Measurements from ENCODE around the gene CREG1. TPM values are rescaled to one million over a fixed set of nuclear protein-coding genes. Genes with fewer than 3 reads are reported as not detected.
"Not testable (repeated sequence)": the region's sequence is repeated elsewhere in the genome, so short reads cannot be mapped to it uniquely, and the experiment has no call there.

CREG1 gene
- total RNA-seq, 1 donor: 34.1 TPM

DNA sequence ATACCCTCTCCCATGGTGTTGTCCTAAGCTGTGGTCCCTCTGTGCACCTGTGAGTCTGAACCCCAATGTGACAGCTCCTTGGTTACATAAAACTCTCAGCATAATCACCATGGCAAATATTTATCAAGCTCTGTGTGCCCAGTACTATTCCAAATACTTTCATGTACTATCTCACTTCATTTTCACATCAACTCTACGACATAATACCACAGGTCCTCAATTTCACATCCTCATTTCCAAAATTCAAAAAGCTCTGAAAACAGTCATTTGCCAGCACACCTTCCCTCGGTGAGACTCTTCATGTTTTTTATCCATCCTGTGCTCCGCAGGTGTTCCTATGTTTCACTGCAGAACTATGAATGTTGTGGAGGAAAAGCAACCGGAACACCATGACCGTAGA lies 12.4 kb upstream of the CREG1 start:
- no peak overlapping the region for H3K4me3 ChIP-seq (ENCODE audit: low read depth, low read length)
- no peak for DNase-seq (ENCODE audit: low read depth)
- no peak for TF ChIP-seq CTCF (IDR thresholded peaks at IDR 0.05; ENCODE audit: insufficient read depth, low read depth, low read length)

DNA sequence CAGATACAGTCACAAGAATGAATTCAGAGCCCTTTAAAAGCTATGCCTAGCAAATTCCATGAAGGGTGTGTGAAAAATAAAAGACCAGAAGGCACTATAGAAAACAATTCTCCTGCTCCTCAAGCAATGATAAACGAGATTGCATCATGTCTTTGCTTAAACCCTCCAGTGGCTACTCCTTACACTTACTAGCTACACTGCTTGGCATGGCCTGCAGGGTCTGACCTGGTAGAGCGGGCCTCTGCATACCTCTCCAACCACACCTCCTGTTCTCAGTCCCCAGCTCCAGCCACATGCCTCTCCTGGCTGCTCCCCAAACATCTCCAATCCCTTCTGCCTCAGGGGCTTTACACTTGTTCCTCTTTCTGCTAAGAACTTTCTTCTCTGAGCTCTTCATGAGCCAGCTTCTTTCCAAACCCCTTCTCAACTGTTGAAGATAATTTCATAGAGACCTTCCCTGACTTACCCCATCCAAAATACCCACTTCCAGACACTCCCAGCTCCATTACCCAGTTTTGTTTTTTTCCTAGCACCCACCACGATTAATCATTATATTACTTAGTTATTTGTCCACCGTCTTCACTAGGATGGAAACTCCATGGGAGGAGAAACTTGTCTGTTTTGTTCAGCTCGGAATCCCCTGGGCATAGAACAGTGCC lies 11.2 kb upstream of the CREG1 start:
- no peak overlapping the region for H3K4me3 ChIP-seq (ENCODE audit: low read depth, low read length)
- TF ChIP-seq CTCF (IDR thresholded peaks at IDR 0.05; ENCODE audit: insufficient read depth, low read depth, low read length): no peak
- DNase-seq (ENCODE audit: low read depth): no peak

DNA sequence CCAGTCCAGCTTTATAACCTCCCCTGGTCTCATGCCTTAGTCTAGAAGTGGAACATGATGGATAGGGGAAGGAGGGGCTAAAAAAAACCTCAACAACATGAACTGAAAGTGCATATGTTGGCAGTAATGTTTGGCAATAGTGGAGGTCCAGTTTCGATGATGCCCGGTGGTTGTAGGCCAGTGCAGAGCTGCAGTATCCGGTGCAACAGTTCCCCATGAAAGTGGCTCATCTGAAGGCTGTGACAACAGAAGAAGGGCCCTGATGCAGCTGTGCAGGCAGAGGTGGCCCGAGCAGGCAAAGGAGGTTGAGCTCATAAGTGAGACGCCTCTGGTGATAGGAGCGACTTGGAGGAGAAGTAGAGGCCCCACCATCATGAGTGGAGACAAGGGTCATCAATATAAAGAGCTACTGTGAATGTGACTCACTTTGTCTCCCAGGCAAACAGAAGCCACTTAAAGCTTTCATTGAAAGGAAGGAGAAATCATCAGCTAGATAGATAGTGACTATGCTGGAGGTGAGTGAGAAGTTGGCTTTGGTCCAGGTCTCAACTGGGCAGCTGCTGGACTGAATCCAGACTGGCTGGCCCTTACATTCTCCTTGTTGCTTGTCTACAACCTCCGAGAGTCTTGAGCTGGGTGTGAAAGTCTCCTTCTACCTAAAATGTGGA lies 10.2 kb upstream of the CREG1 start:
- TF ChIP-seq CTCF (IDR thresholded peaks at IDR 0.05; ENCODE audit: insufficient read depth, low read depth, low read length): no peak
- DNase-seq (ENCODE audit: low read depth): no peak
- H3K4me3 ChIP-seq (ENCODE audit: low read depth, low read length): no peak overlapping the region

DNA sequence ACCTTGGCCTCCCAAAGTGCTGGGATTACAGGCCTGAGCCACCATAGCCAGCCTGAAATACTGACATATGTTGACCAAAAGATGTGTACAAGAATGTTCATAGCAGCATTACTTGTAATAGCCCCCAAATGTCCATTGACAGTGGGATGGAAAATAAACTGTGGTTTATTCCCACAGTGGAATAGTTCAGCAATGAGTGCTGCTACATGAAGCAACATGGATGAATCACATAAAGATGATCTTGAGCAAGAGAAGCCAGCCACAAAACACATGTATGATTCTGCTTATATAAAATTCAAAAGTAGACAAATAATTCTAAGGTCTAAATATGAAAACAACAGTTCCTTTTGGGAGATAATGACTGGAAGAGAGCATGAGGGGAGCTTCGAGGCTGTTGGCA lies 9.1 kb upstream of the CREG1 start:
- peak; percentile 14 for DNase-seq (ENCODE audit: low read depth)
- TF ChIP-seq CTCF (IDR thresholded peaks at IDR 0.05; ENCODE audit: insufficient read depth, low read depth, low read length): no peak
- no peak overlapping the region for H3K4me3 ChIP-seq (ENCODE audit: low read depth, low read length)

DNA sequence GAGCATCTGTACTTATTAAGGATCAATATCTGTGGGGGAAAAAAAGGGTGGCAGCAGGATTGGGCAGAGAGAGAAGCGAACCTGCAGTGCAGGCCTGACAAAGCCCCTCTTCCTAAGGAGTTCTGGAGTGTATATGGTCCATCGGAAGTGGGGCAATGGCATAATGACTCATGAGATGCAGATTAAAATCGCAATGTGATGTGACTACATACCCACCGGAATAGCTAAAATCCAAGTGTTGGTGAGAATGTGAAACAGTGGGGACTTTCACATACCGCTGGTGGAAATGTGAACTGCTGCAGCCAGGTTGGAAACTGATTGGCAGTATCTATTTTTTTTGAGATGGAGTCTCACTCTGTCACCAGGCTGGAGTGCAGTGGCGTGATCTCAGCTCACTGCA lies 8.2 kb upstream of the CREG1 start:
- no peak overlapping the region for H3K4me3 ChIP-seq (ENCODE audit: low read depth, low read length)
- TF ChIP-seq CTCF (IDR thresholded peaks at IDR 0.05; ENCODE audit: insufficient read depth, low read depth, low read length): no peak
- no peak for DNase-seq (ENCODE audit: low read depth)

DNA sequence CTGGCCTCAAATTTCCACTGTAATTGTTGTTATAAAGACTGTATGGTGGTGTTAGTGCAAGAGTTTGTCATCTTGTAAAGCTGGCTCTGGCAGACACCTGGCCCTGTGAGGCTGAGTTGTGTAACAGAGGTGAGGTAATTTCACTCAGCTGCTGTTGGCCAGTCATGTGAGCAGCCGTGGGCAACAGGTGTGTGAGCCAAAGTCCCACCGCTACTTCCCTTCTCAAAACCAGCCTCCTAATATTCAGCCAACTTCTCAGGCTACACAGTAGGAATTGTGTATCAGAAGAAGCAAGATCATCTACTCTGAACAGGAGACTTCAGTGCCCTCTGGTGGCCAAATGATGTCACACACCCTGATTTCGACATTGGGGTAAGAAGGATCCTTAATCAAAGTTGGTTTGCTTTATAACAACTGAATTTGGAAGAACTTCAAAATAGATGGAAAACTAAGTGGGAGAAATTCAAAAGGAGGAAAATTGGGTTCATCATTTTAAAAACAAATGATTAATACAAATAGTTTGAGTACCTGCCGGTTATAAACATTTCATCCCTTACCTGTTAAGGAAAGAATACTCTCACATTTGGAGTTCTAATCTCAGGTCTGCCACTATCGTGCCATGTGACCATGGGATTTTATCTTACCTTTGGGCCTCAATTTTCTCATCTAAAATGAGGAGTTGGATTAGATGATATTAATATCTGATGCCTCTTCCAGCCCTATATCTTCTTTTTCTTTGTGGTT lies 2.6 kb upstream of the CREG1 start:
- TF ChIP-seq CTCF (IDR thresholded peaks at IDR 0.05; ENCODE audit: insufficient read depth, low read depth, low read length): peak; percentile 92
- DNase-seq (ENCODE audit: low read depth): peak; percentile 74
- no peak overlapping the region for H3K4me3 ChIP-seq (ENCODE audit: low read depth, low read length)

DNA sequence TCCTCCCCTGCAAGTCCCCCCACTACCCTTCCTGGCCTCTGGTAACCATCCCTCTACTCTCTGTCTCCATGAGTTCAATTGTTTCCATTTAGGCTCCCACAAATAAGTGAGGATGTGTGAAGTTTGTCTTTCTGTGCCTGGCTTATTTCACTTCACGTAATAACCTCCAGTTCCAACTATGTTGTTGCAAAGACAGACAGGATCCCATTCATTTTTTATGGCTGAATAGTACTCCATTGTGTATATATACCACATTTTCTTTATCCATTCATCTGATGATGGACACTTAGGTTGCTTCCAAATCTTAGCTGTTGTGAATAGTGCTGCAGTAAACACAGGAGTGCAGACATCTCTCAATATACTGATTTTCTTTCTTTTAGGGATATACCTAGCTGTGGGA lies 1.5 kb upstream of the CREG1 start:
- H3K4me3 ChIP-seq (ENCODE audit: low read depth, low read length); DNase-seq (ENCODE audit: low read depth): not testable (repeated sequence)
